ENCODE results near the gene UTP18.

DNA sequence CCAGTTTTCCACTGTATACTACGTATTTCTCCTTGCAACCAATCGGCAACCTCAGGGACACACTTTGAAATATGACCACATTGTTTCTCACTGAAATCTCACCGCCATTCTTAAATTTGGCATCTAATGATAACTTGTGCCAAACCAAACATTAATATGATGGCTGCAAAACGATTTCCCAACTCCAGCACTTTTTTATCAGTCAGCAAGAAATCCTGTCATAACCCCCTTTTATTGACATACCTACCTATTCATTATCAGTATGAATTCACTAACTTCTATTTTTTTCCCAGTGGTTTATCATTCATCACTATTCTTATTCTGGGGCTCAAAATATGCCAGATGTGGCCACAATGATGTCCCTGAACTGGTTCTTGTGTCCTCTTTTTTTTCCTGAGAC is 16.3 kb upstream of the UTP18 start:
- TF ChIP-seq, protein P1, sequence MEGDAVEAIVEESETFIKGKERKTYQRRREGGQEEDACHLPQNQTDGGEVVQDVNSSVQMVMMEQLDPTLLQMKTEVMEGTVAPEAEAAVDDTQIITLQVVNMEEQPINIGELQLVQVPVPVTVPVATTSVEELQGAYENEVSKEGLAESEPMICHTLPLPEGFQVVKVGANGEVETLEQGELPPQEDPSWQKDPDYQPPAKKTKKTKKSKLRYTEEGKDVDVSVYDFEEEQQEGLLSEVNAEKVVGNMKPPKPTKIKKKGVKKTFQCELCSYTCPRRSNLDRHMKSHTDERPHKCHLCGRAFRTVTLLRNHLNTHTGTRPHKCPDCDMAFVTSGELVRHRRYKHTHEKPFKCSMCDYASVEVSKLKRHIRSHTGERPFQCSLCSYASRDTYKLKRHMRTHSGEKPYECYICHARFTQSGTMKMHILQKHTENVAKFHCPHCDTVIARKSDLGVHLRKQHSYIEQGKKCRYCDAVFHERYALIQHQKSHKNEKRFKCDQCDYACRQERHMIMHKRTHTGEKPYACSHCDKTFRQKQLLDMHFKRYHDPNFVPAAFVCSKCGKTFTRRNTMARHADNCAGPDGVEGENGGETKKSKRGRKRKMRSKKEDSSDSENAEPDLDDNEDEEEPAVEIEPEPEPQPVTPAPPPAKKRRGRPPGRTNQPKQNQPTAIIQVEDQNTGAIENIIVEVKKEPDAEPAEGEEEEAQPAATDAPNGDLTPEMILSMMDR (IDR thresholded peaks at IDR 0.05; ENCODE audit: low read depth, low read length): no peak
- TF ChIP-seq EZH2phosphoT487 (IDR thresholded peaks at IDR 0.05; ENCODE audit: low read depth): no peak
